ENCODE data around the gene PTPRN2. TPM values are rescaled to one million over a fixed set of nuclear protein-coding genes. Genes with fewer than 3 reads are reported as not detected.

Gene PTPRN2
- total RNA-seq, 2 donors from 2014 or later = 26.1 to 55.5 TPM

GRCh38 chr7:158366346-158366745, 221.3 kb downstream of the PTPRN2 start:
- TF ChIP-seq POLR2A (IDR thresholded peaks at IDR 0.05) = no peak
- no peak for TF ChIP-seq POLR2AphosphoS5 (IDR thresholded peaks at IDR 0.05)
- TF ChIP-seq CTCF (IDR thresholded peaks at IDR 0.05) = no peak
- intact Hi-C loops (cut with DNase I) = no loop called here
- no peak for DNase-seq (ENCODE audit: low spot score)
- Histone ChIP-seq H3K4me3 (no peak overlapping the region), H3K36me3 (no peaks in the 10 kb centered on the region), H3K9me3 (no peaks in the 10 kb centered on the region), H3K27me3 (replicated peaks; ENCODE audit: insufficient read depth) (no peaks in the 10 kb centered on the region), H3K27ac (no peak overlapping the region), H3K4me1 (replicated peaks) (no peaks in the 10 kb centered on the region)
- WGBS = 69% methylated on average over 18 of the region's 19 CpGs

- Histone ChIP-seq H3K36me3 (no peaks in the 10 kb centered on the region), H3K4me1 (replicated peaks) (no peaks in the 10 kb centered on the region), H3K4me3 (no peak overlapping the region), H3K9me3 (no peaks in the 10 kb centered on the region), H3K27me3 (replicated peaks; ENCODE audit: insufficient read depth) (no peaks in the 10 kb centered on the region), H3K27ac (no peak overlapping the region)
- DNase-seq (ENCODE audit: low spot score) = no peak
- 78% methylated on average over 14 of the region's 14 CpGs for WGBS
- intact Hi-C loops (cut with DNase I) = no loop called here
- TF ChIP-seq POLR2A (IDR thresholded peaks at IDR 0.05) = no peak
- TF ChIP-seq CTCF (IDR thresholded peaks at IDR 0.05) = no peak
Observed at GRCh38 chr7:158365267-158365666, 222.4 kb downstream of the PTPRN2 start.

GRCh38 chr7:158364451-158364850, 223.2 kb downstream of the PTPRN2 start:
- Histone ChIP-seq H3K4me1 (replicated peaks) (no peaks in the 10 kb centered on the region), H3K27me3 (replicated peaks; ENCODE audit: insufficient read depth) (no peaks in the 10 kb centered on the region), H3K27ac (no peak overlapping the region), H3K9me3 (no peaks in the 10 kb centered on the region), H3K4me3 (no peak overlapping the region), H3K36me3 (no peaks in the 10 kb centered on the region)
- no peak for DNase-seq (ENCODE audit: low spot score)
- TF ChIP-seq POLR2AphosphoS5 (IDR thresholded peaks at IDR 0.05) = no peak
- TF ChIP-seq POLR2A (IDR thresholded peaks at IDR 0.05) = no peak
- no peak for TF ChIP-seq CTCF (IDR thresholded peaks at IDR 0.05)
- WGBS = 62% methylated on average over 8 of the region's 8 CpGs
- intact Hi-C loops (cut with DNase I) = no loop called here

GRCh38 chr7:158362912-158363905, 224.4 kb downstream of the PTPRN2 start:
- DNase-seq (ENCODE audit: low spot score) = no peak
- no peaks in the 10 kb centered on the region for H3K27me3 ChIP-seq (replicated peaks; ENCODE audit: insufficient read depth)
- 78% methylated on average over 38 of the region's 40 CpGs for WGBS
- H3K4me3 ChIP-seq = no peak overlapping the region
- no peaks in the 10 kb centered on the region for H3K36me3 ChIP-seq
- H3K27ac ChIP-seq = no peak overlapping the region
- H3K9me3 ChIP-seq = no peaks in the 10 kb centered on the region
- TF ChIP-seq POLR2A (IDR thresholded peaks at IDR 0.05) (no peak), CTCF (IDR thresholded peaks at IDR 0.05) (no peak), POLR2AphosphoS5 (IDR thresholded peaks at IDR 0.05) (no peak)
- H3K4me1 ChIP-seq (replicated peaks) = no peaks in the 10 kb centered on the region
- intact Hi-C loops (cut with DNase I) = no loop called here

GRCh38 chr7:158362001-158362400, 225.6 kb downstream of the PTPRN2 start:
- intact Hi-C loops (cut with DNase I) = no loop called here
- no peaks in the 10 kb centered on the region for H3K4me1 ChIP-seq (replicated peaks)
- H3K9me3 ChIP-seq = no peaks in the 10 kb centered on the region
- no peak overlapping the region for H3K27ac ChIP-seq
- H3K27me3 ChIP-seq (replicated peaks; ENCODE audit: insufficient read depth) = no peaks in the 10 kb centered on the region
- DNase-seq (ENCODE audit: low spot score) = no peak
- TF ChIP-seq POLR2A (IDR thresholded peaks at IDR 0.05) (no peak), POLR2AphosphoS5 (IDR thresholded peaks at IDR 0.05) (no peak), CTCF (IDR thresholded peaks at IDR 0.05) (no peak)
- 83% methylated on average over 8 of the region's 8 CpGs for WGBS
- no peaks in the 10 kb centered on the region for H3K36me3 ChIP-seq
- H3K4me3 ChIP-seq = no peak overlapping the region
